IMR-90 (cell line): ENCODE measurements around the gene CFAP61.

Experiments
- BHLHE40 ChIP-seq: fragments of 150-350 bp; IDR thresholded peaks from 2 replicates; pipeline ENCODE4 v1.6.1; 2016; ENCODE audit warnings: mild to moderate bottlenecking, low read depth, low read length
- CEBPB ChIP-seq: IDR thresholded peaks from 2 replicates; pipeline ENCODE4 v1.6.1; 2012; ENCODE audit warnings: low read depth, low read length, improper control_type of control experiment
- CHD1 ChIP-seq: IDR thresholded peaks from 2 replicates; pipeline ENCODE4 v1.6.1; 2012; ENCODE audit warnings: low read depth, low read length, improper control_type of control experiment
- FOS ChIP-seq: fragments of 150-350 bp; IDR thresholded peaks from 2 replicates; pipeline ENCODE4 v1.6.1; 2016; ENCODE audit warnings: low read depth, low read length
- MAFK ChIP-seq: IDR thresholded peaks from 2 replicates; pipeline ENCODE4 v1.6.1; 2012; ENCODE audit warnings: low read depth, low read length, improper control_type of control experiment
- MAZ ChIP-seq: IDR thresholded peaks from 2 replicates; pipeline ENCODE4 v1.6.1; 2012; ENCODE audit warnings: low read depth, mild to moderate bottlenecking, low read length, improper control_type of control experiment, moderate library complexity, borderline replicate concordance
- MXI1 ChIP-seq: IDR thresholded peaks from 2 replicates; pipeline ENCODE4 v1.6.1; 2012; ENCODE audit warnings: low read depth, mild to moderate bottlenecking, low read length, moderate library complexity, borderline replicate concordance
- POLR2A ChIP-seq: IDR thresholded peaks from 2 replicates; pipeline ENCODE4 v1.6.1; 2012; ENCODE audit warnings: mild to moderate bottlenecking, low read depth, low read length
- RAD21 ChIP-seq: IDR thresholded peaks from 2 replicates; pipeline ENCODE4 v1.6.1; 2012; ENCODE audit warnings: low read length, improper control_type of control experiment
- SMC3 ChIP-seq: fragments of 150-350 bp; IDR thresholded peaks from 2 replicates; pipeline ENCODE4 v1.6.1; 2016; ENCODE audit warnings: low read depth, mild to moderate bottlenecking, antibody characterized with exemption, low read length, moderate library complexity
- USF2 ChIP-seq: fragments of 150-350 bp; IDR thresholded peaks from 2 replicates; pipeline ENCODE4 v1.6.1; 2017; ENCODE audit warnings: mild to moderate bottlenecking, antibody characterized with exemption, low read length, low read depth
- TF ChIP-seq, protein P1 (sequence below): conservative IDR thresholded peaks from 2 replicates; pipeline ENCODE4 v1.5.1; 2012; ENCODE audit warnings: mild to moderate bottlenecking, low read depth, low read length, improper control_type of control experiment
- TF ChIP-seq, protein P2 (sequence below): fragments of 150-350 bp; IDR thresholded peaks from 2 replicates; pipeline ENCODE4 v1.6.1; 2016; ENCODE audit warnings: low read depth, mild to moderate bottlenecking, low read length, moderate library complexity, borderline replicate concordance

DNA sequence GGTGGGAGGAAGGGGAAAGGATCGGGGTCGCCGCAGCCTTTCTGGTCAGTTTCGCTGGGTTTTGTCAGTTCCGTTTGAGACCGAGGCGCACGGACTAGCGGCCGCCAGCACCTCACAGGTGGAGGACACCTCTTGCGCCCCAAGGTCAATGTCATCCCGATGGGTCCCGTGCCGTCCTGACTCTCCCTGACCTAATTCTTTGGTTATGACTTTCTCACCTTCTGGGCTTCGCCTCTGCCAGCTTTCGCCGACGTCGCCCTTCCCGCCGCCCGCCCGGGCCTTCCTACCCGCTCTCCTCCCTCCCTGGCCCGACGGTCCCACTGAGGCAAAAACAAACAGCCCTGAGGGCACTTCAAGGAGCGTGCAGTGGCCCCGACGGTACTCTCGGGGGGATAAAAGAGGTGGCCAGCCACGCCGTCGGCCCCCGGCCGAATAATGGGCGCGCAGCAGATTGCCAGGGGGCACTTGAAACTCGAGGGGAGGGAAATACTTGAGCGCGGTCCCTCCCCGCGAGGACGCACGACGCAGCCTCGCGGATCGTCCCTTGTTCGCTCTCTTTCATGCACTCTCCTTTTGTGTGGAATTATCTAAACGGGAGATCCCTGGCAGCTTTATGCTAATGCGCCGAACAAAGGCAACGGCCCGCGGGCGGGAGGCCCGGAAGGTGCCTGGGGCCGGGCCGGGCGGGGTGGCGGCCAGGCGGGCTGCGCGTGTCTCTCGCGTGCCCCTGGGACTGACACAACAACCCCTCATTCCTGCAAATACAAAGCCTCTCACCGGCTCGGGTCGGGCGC, 311.7 kb downstream of the CFAP61 start:
- TF ChIP-seq USF2 (no peak), CEBPB (no peak), SMC3 (no peak), POLR2A (no peak), RAD21 (no peak), MAFK (no peak), MAZ (no peak), FOS (no peak), CHD1 (no peak), BHLHE40 (no peak), MXI1 (no peak)
- TF ChIP-seq, protein P1, sequence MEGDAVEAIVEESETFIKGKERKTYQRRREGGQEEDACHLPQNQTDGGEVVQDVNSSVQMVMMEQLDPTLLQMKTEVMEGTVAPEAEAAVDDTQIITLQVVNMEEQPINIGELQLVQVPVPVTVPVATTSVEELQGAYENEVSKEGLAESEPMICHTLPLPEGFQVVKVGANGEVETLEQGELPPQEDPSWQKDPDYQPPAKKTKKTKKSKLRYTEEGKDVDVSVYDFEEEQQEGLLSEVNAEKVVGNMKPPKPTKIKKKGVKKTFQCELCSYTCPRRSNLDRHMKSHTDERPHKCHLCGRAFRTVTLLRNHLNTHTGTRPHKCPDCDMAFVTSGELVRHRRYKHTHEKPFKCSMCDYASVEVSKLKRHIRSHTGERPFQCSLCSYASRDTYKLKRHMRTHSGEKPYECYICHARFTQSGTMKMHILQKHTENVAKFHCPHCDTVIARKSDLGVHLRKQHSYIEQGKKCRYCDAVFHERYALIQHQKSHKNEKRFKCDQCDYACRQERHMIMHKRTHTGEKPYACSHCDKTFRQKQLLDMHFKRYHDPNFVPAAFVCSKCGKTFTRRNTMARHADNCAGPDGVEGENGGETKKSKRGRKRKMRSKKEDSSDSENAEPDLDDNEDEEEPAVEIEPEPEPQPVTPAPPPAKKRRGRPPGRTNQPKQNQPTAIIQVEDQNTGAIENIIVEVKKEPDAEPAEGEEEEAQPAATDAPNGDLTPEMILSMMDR: no peak
- TF ChIP-seq, protein P2, sequence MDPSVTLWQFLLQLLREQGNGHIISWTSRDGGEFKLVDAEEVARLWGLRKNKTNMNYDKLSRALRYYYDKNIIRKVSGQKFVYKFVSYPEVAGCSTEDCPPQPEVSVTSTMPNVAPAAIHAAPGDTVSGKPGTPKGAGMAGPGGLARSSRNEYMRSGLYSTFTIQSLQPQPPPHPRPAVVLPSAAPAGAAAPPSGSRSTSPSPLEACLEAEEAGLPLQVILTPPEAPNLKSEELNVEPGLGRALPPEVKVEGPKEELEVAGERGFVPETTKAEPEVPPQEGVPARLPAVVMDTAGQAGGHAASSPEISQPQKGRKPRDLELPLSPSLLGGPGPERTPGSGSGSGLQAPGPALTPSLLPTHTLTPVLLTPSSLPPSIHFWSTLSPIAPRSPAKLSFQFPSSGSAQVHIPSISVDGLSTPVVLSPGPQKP: no peak
